NCI-H128 (cell line): ENCODE data around the gene AKAP12.
A peak's percentile ranks its signal among the peaks of the same experiment; 100 is the strongest.

Experiments used
- DNase-seq: peaks from one replicate; lab custom pipeline; 2025; ENCODE audit not compliant: unreplicated experiment; lab: John Stamatoyannopoulos, UW

The AKAP12 gene, protein sequence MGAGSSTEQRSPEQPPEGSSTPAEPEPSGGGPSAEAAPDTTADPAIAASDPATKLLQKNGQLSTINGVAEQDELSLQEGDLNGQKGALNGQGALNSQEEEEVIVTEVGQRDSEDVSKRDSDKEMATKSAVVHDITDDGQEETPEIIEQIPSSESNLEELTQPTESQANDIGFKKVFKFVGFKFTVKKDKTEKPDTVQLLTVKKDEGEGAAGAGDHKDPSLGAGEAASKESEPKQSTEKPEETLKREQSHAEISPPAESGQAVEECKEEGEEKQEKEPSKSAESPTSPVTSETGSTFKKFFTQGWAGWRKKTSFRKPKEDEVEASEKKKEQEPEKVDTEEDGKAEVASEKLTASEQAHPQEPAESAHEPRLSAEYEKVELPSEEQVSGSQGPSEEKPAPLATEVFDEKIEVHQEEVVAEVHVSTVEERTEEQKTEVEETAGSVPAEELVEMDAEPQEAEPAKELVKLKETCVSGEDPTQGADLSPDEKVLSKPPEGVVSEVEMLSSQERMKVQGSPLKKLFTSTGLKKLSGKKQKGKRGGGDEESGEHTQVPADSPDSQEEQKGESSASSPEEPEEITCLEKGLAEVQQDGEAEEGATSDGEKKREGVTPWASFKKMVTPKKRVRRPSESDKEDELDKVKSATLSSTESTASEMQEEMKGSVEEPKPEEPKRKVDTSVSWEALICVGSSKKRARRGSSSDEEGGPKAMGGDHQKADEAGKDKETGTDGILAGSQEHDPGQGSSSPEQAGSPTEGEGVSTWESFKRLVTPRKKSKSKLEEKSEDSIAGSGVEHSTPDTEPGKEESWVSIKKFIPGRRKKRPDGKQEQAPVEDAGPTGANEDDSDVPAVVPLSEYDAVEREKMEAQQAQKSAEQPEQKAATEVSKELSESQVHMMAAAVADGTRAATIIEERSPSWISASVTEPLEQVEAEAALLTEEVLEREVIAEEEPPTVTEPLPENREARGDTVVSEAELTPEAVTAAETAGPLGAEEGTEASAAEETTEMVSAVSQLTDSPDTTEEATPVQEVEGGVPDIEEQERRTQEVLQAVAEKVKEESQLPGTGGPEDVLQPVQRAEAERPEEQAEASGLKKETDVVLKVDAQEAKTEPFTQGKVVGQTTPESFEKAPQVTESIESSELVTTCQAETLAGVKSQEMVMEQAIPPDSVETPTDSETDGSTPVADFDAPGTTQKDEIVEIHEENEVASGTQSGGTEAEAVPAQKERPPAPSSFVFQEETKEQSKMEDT (N-terminal part only)

DNA sequence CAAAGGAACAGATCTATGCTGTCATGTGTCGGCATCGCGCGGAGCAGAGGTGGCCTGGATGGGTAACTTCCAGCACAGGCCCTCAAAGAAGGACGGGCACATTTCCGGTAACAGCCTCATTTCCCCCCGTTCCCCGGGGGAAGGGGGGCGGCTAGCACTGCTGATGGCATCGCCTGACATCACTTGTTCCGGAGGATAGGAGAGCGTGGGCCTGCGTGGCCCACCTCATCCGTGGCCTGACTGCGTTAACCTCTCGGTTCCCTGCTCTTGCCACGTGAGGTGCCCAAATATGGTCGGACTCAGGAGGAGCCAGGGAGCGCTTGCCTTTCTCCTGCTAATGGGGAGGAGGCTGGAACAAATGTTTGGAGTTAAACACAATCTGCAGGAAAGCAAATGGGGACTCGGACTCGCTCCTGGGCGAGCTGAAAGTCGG, at the start of gene AKAP12:
Gene AKAP12 (plus strand): TSS at position 365 of the 433 bp plus-strand sequence. CDS start 596 bp downstream, outside the sequence.
- DNase-seq, result no peak

- no peak for DNase-seq
Measured at GRCh38 chr6:151191527-151191926, 48.2 kb upstream of the AKAP12 start.

- DNase-seq, result no peak
Measured at GRCh38 chr6:151196555-151196954, 43.2 kb upstream of the AKAP12 start.

DNA sequence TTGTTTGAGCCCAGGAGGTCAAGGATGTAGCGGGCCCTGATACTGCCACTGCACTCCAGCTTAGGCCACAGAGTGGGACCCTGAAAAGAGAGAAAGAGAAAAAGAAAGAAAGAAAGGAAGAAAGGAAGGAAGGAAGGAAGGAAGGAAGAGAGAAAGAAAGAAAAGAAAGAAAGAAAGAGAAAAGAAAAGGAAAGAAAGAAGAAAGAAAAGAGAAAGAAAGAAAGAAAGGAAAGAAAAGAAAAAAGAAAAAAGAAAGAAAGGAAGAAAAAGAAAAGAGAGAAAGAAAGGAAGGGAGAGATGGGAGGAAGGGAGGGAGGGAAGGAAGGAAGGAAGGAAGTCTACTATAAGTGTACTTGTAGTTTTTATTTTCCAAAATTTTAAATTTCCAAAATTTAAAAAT, 42.2 kb upstream of the AKAP12 start:
- no peak for DNase-seq

DNA sequence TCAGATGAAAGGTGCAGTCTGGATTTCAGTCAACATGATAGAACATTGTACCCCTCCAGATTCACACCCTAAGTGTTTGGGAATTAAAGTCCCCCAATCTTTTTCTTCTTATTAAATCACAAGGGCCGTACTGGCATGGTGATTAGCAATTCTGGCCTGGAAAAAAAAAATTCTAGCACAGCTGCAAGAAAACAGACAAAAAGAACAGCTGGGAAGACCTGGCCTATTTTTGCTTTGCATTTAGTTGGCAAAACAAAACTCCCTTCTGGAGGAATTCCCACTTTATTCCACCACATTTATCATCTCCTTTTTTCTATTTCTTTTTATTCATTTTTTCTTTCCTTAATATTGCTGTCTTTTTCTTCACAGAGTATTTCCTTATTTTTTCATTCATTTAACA, 39.8 kb upstream of the AKAP12 start:
- DNase-seq, result no peak

GRCh38 chr6:151205721-151206600, 33.8 kb upstream of the AKAP12 start:
- no peak for DNase-seq

DNA sequence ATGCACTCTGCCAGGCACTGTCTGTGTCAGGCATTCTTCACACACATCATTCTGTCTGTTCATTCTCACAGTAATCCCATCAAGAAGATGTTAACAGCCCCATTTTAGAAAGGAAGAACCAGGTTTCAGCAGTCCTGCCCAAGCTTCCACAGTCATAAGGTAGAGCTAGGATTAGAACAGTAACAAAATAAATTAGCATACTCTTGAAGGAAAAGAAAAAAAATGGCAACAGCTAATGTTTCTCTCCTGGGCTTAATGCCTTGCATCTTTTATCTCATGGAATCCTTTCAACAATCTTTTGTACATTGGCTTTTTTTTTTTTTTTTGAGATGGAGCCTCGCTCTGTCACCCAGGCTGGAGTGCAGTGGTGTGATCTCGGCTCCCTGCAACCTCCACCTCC, 32.1 kb upstream of the AKAP12 start:
- DNase-seq, result no peak

DNA sequence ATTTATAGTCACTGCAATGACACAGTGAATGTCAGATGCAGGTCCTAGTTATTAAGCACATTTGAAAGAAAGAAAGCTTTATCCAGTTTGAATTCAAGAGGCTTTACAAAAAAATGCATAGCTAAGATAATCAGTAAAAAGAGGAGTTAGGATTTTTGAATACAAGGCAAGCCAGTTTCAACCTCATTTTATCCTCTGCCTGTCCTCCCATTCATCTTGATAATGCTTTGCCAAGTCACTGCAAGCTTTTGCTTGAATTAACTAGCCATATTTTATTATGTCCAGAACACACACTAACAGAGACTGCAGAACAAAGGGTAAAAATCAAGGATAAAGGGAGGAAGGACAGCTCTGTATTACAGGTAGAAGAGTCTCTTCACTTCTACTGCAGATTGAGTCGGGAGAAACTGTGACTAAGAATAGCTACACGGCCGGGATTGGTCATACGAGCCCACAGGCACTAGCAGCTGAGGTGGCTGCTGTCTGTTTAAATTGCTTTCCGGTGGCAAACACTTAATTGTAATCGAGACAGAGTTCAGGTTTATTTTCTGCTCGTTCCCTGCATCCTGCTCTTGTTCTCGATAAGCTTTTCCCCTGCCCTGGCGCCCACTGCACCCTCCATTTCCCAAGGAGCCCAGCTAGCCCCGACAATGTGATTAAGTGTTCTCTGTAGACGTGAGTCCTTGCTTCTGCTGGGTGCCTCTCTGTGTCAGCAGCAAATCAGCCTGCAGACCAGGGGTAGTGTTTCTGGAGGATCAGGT, 30.5 kb upstream of the AKAP12 start:
- peak; percentile 11 for DNase-seq

DNA sequence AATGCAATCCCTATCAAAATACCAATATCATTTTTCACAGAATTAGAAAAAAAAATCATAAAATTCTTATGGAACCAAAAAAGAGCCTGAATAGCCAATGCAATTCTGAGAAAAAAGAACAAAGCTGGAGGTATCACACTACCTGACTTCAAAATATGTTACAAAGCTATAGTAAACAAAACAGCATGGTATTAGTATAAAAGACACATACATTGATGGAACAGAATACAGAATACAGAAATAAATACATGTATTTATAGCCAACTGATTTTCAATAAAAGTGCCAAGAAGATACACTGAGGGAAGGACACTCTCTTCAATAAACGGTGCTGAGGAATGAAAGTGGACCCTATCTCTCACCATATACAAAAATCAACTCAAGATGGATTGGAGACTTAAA, 28.7 kb upstream of the AKAP12 start:
- DNase-seq, result no peak

DNA sequence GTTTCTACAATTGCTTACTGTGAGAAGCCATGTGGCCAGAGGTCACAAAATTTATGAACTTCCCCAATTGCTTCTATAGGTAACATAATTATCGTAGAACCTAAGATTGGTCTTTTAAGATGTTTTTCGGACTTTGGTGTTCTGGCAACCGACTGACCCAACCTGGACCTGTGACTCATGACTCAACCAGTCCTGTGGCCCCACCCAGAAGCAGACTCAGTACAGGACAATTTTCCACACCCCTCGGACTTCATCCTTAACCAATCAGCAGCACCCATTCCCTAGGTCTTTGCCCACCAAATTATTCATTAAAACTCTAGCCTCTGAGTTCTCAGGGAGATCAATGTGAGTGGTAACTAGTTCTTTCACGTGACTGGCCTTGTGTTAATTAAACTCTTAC, 26.4 kb upstream of the AKAP12 start:
- no peak for DNase-seq

DNA sequence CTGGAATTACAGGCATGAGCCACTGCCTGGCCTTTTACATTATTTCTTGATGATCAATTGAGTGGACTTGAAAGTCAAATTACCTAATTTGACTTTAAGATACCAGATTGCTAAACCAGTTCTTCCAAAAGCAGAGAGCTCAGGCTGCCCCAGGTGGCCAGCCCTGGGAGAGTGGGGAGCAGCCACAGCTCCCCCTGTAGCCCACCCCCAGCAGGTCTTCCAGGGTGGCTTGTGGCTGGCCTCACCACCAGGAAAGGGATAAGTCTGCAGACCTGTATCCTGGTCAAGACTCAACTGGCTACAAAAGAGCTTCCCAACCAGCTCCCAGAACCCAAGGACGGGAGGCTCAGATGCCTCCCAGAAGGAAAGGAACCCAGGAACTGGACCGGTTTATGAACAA, 23.8 kb upstream of the AKAP12 start:
- no peak for DNase-seq

DNA sequence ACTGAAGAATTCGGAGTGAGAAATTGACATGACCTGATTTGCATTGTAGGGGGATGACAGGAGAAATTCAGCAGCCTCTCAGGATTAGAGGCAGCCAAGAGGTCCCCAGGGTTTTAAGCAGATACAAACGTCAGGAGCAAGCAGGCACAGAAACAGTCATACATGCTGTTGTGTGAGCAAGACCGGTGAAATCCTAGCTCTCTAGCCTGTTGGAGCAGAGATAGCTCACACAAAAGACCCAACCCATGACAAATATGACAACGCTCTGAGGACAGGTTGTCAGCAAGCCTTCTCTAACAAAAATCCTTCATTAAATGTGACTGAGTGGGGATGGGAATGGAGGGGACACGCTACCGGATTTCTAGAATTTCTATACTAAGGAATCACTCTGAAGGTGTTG, 23.0 kb upstream of the AKAP12 start:
- DNase-seq, result no peak

GRCh38 chr6:151219192-151219591, 20.6 kb upstream of the AKAP12 start:
- no peak for DNase-seq

GRCh38 chr6:151224076-151224475, 15.7 kb upstream of the AKAP12 start:
- no peak for DNase-seq

GRCh38 chr6:151225919-151226318, 13.8 kb upstream of the AKAP12 start:
- DNase-seq, result no peak

GRCh38 chr6:151228788-151229400, 10.9 kb upstream of the AKAP12 start:
- DNase-seq, result no peak

DNA sequence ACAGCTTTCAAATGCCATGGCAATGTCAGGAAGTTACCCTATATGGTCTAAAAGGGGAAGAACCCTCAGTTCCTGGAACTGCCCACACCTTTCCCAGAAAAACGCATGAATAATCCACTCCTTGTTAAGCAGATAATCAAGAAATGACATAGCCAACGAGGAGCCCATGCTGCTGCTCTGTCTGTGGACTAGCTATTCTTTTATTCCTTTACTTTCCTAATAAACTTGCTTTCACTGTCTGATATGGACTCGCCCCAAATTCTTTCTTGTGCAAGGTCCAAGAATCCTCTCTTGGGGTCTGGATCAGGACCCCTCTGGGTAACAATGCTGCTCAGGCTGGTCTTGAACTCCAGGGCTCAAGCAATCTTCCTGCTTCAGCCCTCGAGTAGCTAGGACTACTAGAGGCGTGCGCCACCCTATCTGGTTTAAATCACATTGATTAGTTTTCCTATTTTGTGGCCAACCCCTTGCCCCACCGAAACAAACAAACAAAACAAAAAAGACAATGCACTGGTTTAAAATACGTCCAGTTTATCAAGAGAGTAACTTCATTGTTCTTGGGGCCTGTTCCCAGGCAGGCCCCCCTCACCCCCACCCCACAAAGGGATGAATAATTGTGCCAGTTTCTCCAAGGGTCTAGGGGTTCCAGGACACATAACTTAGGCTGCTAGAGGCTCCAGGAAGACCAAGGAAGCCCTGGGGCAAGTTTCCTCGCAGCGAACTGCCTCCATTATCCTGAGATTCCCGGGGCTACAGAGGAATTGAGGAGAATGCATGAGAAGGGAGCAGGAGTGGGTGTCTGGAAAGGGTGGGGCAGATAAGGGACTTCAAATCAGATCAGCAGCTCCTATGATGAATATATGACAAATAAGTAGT, 10.1 kb upstream of the AKAP12 start:
- no peak for DNase-seq

DNA sequence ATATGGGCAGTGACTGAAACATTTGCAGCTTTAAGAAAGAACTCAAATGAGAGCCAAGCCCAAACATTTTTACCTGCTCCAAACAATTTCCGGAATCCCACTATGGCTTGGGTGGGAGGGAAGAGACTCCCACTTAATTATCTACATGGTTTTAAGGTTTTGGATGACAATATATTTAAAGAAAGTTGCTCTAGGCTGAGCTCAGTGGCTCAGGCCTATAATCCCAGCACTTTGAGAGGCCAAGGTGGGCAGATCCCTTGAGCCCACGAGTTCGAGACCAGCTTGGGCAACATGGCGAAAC, 9.5 kb upstream of the AKAP12 start:
- no peak for DNase-seq
